ENCODE measurements around the gene CNTN1.

GRCh38 chr12:40942326-40942725 lies 250.1 kb downstream of the CNTN1 start:
- TF ChIP-seq POLR2A (IDR thresholded peaks at IDR 0.05), result no peak
- TF ChIP-seq CTCF (IDR thresholded peaks at IDR 0.05), result no peak
